ENCODE results near the gene ARL14EP.

The ARL14EP gene

DNA sequence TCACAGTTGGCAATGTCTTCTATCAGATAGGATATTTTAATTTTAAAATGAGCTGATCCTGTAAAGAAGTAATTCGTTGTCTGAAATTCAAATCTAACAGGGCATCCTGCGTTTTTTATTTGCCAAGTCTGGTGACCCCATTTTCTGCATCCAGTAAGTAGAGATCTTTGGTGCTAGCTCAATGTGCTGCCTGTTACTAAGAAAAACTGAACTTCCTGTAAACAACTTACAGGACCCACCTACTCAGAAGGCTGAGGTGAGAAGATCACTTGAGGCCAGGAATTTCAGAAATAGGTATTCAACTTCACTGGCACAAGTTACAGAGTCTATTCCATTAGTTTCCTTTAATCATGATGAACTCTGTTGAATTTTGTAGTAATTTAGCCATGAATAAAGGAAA lies 4.0 kb downstream of the ARL14EP start:
- DNase-seq (ENCODE audit: low spot score): no peak

DNA sequence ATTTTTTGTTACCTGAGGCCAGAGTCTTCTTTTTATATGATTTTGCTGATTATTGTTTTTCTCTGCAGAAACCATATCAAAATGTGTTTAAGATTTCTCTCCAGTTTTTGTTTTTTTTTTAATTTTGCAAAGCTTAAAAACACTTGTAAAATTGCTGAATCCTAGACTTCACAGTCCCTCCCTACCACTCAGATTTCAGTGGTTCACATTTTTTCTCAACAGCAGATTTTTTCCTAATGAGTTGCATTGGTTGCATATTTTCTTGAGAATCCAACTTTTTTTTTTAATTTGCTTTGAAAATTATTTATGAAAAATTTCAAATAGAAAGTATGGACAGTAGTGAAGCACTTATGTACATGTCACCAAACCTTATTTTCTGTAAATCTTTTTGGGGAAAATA lies 5.8 kb downstream of the ARL14EP start:
- DNase-seq (ENCODE audit: low spot score): no peak

DNA sequence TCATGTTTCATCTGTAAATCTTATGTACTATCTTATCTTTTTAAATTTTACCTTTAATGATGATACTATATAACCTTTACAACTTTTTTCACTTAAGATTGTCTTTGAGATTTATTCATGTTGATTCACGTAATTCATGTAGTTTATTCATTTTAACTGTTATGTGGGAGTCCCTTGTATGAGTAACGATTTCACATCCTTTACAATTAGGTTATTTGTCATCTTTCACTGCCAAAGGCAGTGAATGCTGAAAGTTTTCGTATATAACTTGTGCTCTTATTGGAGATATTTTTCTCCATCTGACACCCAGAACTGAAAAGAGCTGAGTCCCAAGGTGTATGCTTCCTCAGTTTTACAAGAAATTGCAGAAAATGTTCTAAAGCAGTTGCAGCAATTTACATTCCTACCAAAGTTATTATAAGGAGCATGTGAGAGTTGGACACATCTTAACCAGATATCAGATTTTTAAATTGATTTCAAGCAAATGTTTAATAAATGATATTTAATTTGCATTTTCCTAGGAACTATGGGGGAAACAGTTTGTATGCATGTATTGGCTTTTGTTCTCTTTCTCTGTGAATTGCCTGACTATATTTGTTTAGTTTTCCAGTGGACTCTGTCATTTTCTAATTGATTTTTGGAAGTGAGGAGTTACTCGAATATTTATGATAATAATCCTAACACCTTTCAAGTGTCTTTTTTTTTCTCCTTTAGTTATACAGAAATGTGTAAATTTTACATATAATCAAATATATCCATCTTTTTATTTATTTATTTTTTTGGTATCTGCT lies 6.4 kb downstream of the ARL14EP start:
- no peak for DNase-seq (ENCODE audit: low spot score)

- no peak for DNase-seq (ENCODE audit: low spot score)
Measured at GRCh38 chr11:30333405-30333804, 10.5 kb downstream of the ARL14EP start.

- DNase-seq (ENCODE audit: low spot score): no peak
Measured at GRCh38 chr11:30342736-30343166, 19.8 kb downstream of the ARL14EP start.

- DNase-seq (ENCODE audit: low spot score): no peak
Measured at GRCh38 chr11:30344085-30344484, 21.2 kb downstream of the ARL14EP start.

DNA sequence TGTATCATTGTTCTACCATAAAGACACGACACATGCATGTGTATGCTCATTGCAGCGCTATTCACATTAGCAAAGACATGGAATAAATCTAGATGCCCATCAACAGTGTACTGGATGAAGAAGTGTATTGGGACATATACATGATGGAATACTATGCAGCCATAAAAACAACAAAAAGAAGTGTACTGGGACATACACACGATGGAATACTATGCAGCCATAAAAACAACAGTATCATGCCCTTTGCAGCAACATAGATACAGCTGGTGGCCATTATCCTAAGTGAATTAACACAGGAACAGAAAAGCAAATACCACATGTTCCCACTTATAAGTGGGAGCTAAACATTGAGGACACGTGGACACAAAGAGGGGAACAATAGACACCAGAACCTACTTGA lies 22.7 kb downstream of the ARL14EP start:
- DNase-seq (ENCODE audit: low spot score): no peak

- no peak for DNase-seq (ENCODE audit: low spot score)
Measured at GRCh38 chr11:30346068-30346688, 23.3 kb downstream of the ARL14EP start.

GRCh38 chr11:30348035-30348434 lies 25.1 kb downstream of the ARL14EP start:
- no peak for DNase-seq (ENCODE audit: low spot score)

DNA sequence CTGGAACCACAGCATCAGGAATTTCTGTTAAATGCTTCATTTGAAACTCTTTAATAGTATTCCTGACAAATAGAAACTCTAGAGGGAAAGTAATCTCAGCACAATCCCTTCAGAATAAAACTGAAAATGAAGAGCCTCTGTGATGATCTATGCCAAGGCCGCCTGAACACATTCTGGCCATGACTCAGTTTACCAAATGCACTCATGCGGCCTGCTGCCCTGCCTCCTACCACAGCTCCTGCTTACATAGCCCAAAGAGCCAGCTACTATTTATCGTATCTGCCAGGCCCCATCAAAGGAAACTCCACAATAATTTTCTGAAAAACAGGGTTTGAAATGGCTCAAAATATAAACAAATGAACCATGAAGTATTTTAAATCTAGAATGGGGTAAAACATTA lies 27.0 kb downstream of the ARL14EP start:
- DNase-seq (ENCODE audit: low spot score): no peak

GRCh38 chr11:30350384-30350783 lies 27.5 kb downstream of the ARL14EP start:
- no peak for DNase-seq (ENCODE audit: low spot score)

DNA sequence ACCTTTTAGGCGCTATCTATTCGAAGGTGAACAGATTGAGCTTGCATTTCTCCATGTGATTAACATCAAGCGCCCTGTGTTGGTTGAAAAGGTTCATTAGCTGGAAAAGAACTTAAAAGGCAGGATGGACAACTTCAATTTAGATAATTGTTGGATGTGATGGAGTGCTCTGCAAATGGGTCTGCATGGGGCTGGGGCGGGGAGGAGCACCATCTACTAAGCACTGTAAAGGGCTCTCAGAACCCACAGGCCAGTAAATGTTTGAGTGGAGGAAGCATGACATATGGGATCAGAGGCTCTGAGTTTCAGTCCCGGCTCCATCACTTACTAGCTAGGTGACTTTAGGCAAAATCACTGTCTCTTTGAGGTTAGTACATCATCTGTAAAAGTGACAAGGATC lies 28.2 kb downstream of the ARL14EP start:
- DNase-seq (ENCODE audit: low spot score): no peak

GRCh38 chr11:30356391-30356790 lies 33.5 kb downstream of the ARL14EP start:
- DNase-seq (ENCODE audit: low spot score): no peak

- DNase-seq (ENCODE audit: low spot score): no peak
Measured at GRCh38 chr11:30357872-30358271, 35.0 kb downstream of the ARL14EP start.

DNA sequence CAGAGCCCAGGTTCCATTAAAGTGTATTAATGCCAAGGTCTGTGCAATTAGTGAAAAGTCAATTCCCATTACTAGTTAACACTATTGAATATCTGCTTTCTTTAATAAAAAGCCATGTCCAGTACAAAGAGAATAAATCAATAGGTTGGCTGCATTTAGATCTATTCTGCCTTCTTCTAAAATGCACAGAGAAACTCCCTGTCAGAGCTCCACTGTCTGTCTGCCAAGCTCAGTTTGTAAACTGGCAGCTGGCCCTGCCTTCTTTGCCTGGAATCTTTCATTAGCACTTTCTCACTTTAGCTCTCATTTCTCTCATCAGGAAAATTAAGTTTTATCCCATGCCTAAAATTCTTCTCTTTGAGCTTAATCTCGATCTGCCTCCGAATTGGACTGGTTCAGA lies 35.6 kb downstream of the ARL14EP start:
- DNase-seq (ENCODE audit: low spot score): no peak

DNA sequence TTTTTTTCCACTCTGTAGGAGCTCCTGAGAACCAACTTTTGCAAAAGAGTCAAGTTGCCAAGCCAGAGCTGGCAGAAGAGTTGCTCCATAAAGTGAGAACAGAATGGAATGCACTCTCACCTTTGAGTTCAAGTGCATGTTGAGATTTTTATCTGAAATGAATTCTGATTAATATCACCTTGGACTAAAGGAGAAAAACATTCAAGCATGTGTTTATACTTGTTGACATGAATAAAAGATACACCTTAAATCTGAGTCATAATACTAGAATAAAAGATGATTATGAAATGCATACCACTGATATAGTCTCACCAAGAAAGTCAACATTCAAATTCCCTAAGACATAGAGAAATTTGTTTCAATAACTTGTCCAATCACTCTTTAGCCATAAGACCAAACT lies 37.8 kb downstream of the ARL14EP start:
- DNase-seq (ENCODE audit: low spot score): no peak

GRCh38 chr11:30364139-30364836 lies 41.4 kb downstream of the ARL14EP start:
- DNase-seq (ENCODE audit: low spot score): no peak

- no peak for DNase-seq (ENCODE audit: low spot score)
Measured at GRCh38 chr11:30364837-30365482, 42.1 kb downstream of the ARL14EP start.

DNA sequence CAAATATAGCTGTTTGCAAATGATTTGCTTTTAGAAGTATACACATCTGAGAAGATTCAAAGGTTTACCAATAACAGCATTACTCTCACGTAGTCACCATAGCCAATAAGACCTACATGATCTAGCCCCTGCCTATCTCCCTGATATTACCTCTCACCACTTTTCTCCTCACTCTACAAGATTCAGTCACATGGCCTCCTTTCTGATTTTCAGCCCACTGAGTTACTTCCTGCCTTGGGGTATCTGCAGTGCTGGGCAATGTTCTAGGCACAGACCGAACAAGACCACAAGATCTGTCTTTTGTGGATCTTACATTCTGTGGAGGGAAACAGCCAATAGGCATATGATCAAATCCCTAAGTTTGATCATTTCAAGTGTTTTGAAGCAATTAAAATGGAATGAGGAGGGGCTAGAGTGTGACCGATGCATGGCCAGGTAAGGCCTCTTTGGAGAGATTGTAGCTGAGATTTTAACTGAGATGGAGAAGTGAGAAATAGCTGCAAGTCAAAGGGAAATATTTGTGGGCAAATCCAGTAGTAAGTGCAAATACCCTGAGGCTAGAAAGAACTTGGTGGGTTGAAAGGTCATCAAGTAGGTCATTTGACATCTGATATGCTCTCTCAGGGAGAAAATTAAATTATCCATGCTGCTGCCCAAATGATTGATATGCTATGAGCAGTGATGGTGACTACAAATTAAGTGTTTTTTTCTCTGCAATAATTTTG lies 43.1 kb downstream of the ARL14EP start:
- DNase-seq (ENCODE audit: low spot score): no peak

DNA sequence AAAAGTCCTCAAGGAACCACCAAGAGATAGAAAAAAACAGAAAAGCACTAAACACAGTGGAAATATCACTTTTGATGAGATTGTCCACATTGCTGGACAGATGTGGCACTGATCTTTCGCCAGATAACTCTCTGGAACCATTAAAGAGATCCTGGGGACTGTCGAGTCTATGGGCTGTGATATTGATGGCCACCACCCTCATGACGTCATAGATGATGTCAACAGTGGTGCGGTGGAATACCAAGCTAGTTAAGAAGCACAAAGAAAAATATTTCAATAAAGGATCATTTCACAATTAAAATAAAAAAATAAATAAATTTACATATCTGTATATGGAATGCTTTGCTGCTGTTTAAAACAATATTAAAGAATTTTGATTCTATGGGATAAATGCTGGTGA lies 45.5 kb downstream of the ARL14EP start:
- DNase-seq (ENCODE audit: low spot score): no peak

- DNase-seq (ENCODE audit: low spot score): no peak
Measured at GRCh38 chr11:30370164-30370563, 47.3 kb downstream of the ARL14EP start.

GRCh38 chr11:30377347-30377746 lies 54.4 kb downstream of the ARL14EP start:
- no peak for DNase-seq (ENCODE audit: low spot score)

All from left forelimb (tissue), 1 donor.